Large intestine (tissue), 3 donors: ENCODE measurements around the gene ZDHHC21. TPM values are rescaled to one million over a fixed set of nuclear protein-coding genes. Genes with fewer than 3 reads are reported as not detected.

ENCODE experiments used
- DNase-seq, 2 donors: peaks; one replicate each; pipeline versions ENCODE4 v3.0.0 to v3.0.0-alpha.2; 2013
- H3K27ac ChIP-seq: one replicate; pipeline ENCODE4 v1.5.1; 2013; ENCODE audit warnings: low read length
- H3K27me3 ChIP-seq: 2 replicates; pipeline ENCODE4 v1.6.1; 2013; ENCODE audit warnings: low read length; ENCODE audit not compliant: control insufficient read depth, insufficient read depth
- H3K36me3 ChIP-seq: 2 replicates; pipeline ENCODE4 v1.6.1; 2013; ENCODE audit warnings: low read length; ENCODE audit not compliant: control insufficient read depth, insufficient read depth
- H3K4me1 ChIP-seq: one replicate; pipeline ENCODE4 v1.6.1; 2013; ENCODE audit warnings: low read length; ENCODE audit not compliant: control insufficient read depth, insufficient read depth
- H3K4me3 ChIP-seq: one replicate; pipeline ENCODE4 v1.5.1; 2013; ENCODE audit warnings: low read length
- H3K9me3 ChIP-seq: one replicate; pipeline ENCODE4 v1.6.1; 2013; ENCODE audit warnings: mild to moderate bottlenecking, low read depth, low read length, moderate library complexity; ENCODE audit not compliant: control insufficient read depth
- WGBS: methylation state at CpG from one replicate; pipeline ENCODE4 v1.1.5; 2013; ENCODE audit warnings: low lambda C conversion rate; ENCODE audit not compliant: insufficient coverage; 5-methylcytosine and 5-hydroxymethylcytosine counted together
- polyA plus RNA-seq: library from polyadenylated mRNA; unstranded; fragments of 120-200 nt; gene quantifications from one replicate; pipeline ENCODE4 v1.2.1, GENCODE V29; 2013

Gene ZDHHC21
- polyA plus RNA-seq, 1 donor = 16.7 TPM

DNA sequence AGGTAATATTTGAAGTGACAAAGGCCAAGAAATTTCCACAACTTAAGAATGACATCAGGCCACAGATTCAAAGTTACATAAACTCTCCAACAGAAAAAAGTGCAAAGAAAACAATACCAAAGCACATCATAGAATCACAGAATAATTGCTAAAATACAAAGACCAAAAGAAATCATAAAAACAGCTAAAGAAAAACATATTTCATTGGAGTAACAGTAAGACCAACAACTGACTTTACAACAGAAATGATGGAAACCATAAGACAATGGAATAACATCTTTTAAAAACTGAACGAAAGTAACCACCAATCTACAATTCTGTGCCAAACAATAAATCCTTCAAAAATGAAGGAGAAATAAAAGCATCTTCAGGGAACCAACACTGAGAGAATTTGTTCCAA lies 38.3 kb downstream of the ZDHHC21 start:
- WGBS = 100% methylated on average over 1 of the region's 1 CpG
- H3K27ac ChIP-seq = no peak overlapping the region
- peaks cover 18% of the 10 kb centered on the region for H3K9me3 ChIP-seq
- H3K4me3 ChIP-seq = no peak overlapping the region
- peak in 1 of 2 donors; percentile 24 for DNase-seq
- H3K27me3 ChIP-seq = no peaks in the 10 kb centered on the region
- H3K36me3 ChIP-seq = peaks cover 6% of the 10 kb centered on the region
- H3K4me1 ChIP-seq = no peaks in the 10 kb centered on the region

GRCh38 chr9:14653511-14653910 lies 39.7 kb downstream of the ZDHHC21 start:
- no peak for DNase-seq
- 100% methylated on average over 1 of the region's 1 CpG for WGBS
- H3K36me3 ChIP-seq = peaks cover 3% of the 10 kb centered on the region
- H3K4me3 ChIP-seq = no peak overlapping the region
- H3K27me3 ChIP-seq = no peaks in the 10 kb centered on the region
- peaks cover 18% of the 10 kb centered on the region for H3K9me3 ChIP-seq
- no peaks in the 10 kb centered on the region for H3K4me1 ChIP-seq
- H3K27ac ChIP-seq = no peak overlapping the region

DNA sequence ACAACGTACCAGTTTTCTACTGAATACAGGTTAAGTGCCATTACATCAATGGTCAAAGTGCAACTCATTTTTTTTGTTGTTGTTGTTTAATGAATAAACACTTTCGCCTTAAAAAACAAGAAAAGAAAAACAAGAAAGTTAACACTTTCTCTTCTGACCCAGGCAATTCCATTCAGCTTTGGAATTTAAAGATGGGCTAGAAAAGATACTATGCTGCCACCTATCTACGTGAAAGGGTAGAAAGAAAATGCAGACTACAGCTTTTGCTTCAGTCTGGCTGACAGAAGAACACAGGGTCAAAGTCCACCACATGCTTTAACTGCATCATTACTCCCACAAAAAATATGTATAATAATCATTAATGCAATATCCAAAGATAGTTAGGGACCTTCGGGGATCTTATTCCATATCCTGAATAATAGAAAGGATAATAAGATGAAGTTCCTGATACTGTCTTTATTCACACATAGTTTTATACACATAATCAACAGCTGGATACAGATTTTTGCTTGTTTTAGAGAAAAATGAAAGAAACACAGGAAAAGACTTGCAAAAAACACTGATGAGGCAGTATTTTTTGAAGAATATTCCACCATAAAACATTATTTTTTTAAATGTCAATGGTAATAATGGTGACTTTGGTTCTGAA lies 40.4 kb downstream of the ZDHHC21 start:
- Histone ChIP-seq H3K27ac (no peak overlapping the region), H3K4me3 (no peak overlapping the region), H3K9me3 (peaks cover 18% of the 10 kb centered on the region), H3K4me1 (no peaks in the 10 kb centered on the region), H3K27me3 (no peaks in the 10 kb centered on the region), H3K36me3 (peaks cover 2% of the 10 kb centered on the region)
- 33% methylated on average over 2 of the region's 4 CpGs for WGBS
- peak; percentile 50 to 76 for DNase-seq

GRCh38 chr9:14650596-14650995 lies 42.6 kb downstream of the ZDHHC21 start:
- H3K27me3 ChIP-seq = no peaks in the 10 kb centered on the region
- H3K36me3 ChIP-seq = peaks cover 2% of the 10 kb centered on the region
- 100% methylated on average over 1 of the region's 1 CpG for WGBS
- H3K4me1 ChIP-seq = no peaks in the 10 kb centered on the region
- peaks cover 14% of the 10 kb centered on the region for H3K9me3 ChIP-seq
- H3K4me3 ChIP-seq = no peak overlapping the region
- no peak overlapping the region for H3K27ac ChIP-seq
- no peak for DNase-seq

- no peaks in the 10 kb centered on the region for H3K36me3 ChIP-seq
- H3K27ac ChIP-seq = no peak overlapping the region
- no peaks in the 10 kb centered on the region for H3K4me1 ChIP-seq
- no peak for DNase-seq
- 100% methylated on average over 1 of the region's 3 CpGs for WGBS
- H3K4me3 ChIP-seq = no peak overlapping the region
- H3K9me3 ChIP-seq = no peaks in the 10 kb centered on the region
- no peaks in the 10 kb centered on the region for H3K27me3 ChIP-seq
These were observed 47.6 kb downstream of the ZDHHC21 start for GRCh38 chr9:14645648-14646047.

DNA sequence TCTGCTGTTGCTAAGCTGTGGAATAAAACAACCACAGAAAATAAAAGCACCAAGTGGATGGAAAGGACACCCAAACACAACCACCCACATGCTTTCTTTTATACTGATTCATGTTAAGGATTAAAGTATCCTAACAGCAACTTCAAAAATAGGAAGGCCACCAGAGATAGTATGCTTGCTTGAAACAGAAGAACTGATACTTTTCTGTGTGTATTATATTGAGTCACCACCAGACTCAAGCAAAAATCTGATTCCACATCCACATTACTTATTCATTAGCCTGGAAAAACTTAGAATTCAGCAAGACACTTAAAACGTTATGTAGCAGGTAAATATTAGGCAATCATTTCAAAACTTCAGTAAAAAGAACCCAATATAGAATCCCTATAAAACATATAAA lies 52.3 kb downstream of the ZDHHC21 start:
- Histone ChIP-seq H3K27me3 (no peaks in the 10 kb centered on the region), H3K36me3 (peaks cover 2% of the 10 kb centered on the region), H3K4me3 (no peak overlapping the region), H3K4me1 (no peaks in the 10 kb centered on the region), H3K27ac (no peak overlapping the region), H3K9me3 (no peaks in the 10 kb centered on the region)
- WGBS = 100% methylated on average over 1 of the region's 1 CpG
- no peak for DNase-seq

- no peaks in the 10 kb centered on the region for H3K27me3 ChIP-seq
- H3K4me1 ChIP-seq = no peaks in the 10 kb centered on the region
- H3K36me3 ChIP-seq = peaks cover 4% of the 10 kb centered on the region
- DNase-seq = no peak
- H3K4me3 ChIP-seq = no peak overlapping the region
- H3K27ac ChIP-seq = no peak overlapping the region
- WGBS = 100% methylated on average over 1 of the region's 2 CpGs
- no peaks in the 10 kb centered on the region for H3K9me3 ChIP-seq
These were observed 52.9 kb downstream of the ZDHHC21 start for GRCh38 chr9:14640294-14640693.

GRCh38 chr9:14633906-14634565 lies 59.2 kb downstream of the ZDHHC21 start:
- H3K9me3 ChIP-seq = peaks cover 5% of the 10 kb centered on the region
- no peaks in the 10 kb centered on the region for H3K27me3 ChIP-seq
- DNase-seq = no peak
- no peaks in the 10 kb centered on the region for H3K4me1 ChIP-seq
- H3K36me3 ChIP-seq = peaks cover 21% of the 10 kb centered on the region
- no peak overlapping the region for H3K27ac ChIP-seq
- H3K4me3 ChIP-seq = no peak overlapping the region
- WGBS = no CpG with 5 or more reads among the region's 7 CpGs

DNA sequence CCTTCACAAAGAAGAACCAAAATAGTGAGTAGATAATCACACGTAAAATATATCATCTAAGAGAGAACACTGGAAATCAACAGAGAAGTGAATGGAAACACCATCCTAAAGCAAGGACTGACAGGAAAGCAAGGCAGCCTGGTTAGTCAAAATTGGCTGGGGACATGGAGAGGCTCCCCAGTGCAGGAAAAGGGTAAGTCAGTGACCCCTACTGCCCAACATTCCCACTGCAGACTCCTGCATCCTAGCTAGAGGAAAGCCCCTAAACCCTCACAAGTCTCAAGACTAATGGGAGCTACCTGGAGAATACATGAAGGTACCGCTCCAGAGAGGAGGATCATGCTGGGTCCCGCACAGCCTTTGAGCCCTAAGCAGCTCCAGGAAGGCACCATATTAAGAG lies 60.1 kb downstream of the ZDHHC21 start:
- no peaks in the 10 kb centered on the region for H3K27me3 ChIP-seq
- WGBS = 100% methylated on average over 1 of the region's 3 CpGs
- no peak overlapping the region for H3K27ac ChIP-seq
- H3K36me3 ChIP-seq = peaks cover 21% of the 10 kb centered on the region
- no peak for DNase-seq
- no peak overlapping the region for H3K4me3 ChIP-seq
- no peaks in the 10 kb centered on the region for H3K4me1 ChIP-seq
- peaks cover 5% of the 10 kb centered on the region for H3K9me3 ChIP-seq

DNA sequence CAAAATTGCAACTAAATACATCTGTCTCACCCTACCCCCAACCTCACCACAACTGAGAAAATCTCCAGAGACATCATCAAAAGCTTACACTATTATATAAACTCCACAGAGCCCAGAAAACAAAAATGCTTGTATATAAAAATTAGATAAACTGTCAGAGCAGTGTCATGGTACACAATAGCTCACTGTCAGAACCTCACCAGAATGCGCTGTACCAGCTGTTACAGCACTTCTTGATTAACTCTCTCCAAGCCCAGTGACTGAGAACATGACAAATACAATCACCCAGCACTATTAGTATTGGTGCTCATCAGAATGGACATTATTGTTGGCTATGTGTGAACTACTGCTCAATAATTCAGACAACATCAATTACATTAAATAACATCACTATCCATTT lies 65.7 kb downstream of the ZDHHC21 start:
- Histone ChIP-seq H3K27ac (no peak overlapping the region), H3K9me3 (no peaks in the 10 kb centered on the region), H3K36me3 (peaks cover 17% of the 10 kb centered on the region), H3K4me3 (no peak overlapping the region), H3K4me1 (no peaks in the 10 kb centered on the region), H3K27me3 (no peaks in the 10 kb centered on the region)
- DNase-seq = peak; percentile 6 to 7
- no CpG with 5 or more reads among the region's 1 CpG for WGBS
